SK-N-SH (cell line): ENCODE results near the gene TMOD2.

ENCODE experiments used
- JUND ChIP-seq: IDR thresholded peaks from 2 replicates; pipeline ENCODE4 v1.4.0; 2012
- MEF2A ChIP-seq: IDR thresholded peaks from 2 replicates; pipeline ENCODE4 v1.4.0; 2012; ENCODE audit warnings: low read depth, borderline replicate concordance
- TF ChIP-seq, protein P1 (sequence below): fragments of 200-600 bp; sonication (generic); IDR thresholded peaks from 2 replicates; pipeline ENCODE4 v1.6.1; 2017; ENCODE audit warnings: antibody characterized with exemption, mild to moderate bottlenecking, moderate library complexity
- TF ChIP-seq, protein P2 (sequence below): fragments of 150-350 bp; IDR thresholded peaks from 2 replicates; pipeline ENCODE4 v1.6.1; 2017; ENCODE audit warnings: antibody characterized with exemption, low read length, low read depth, borderline replicate concordance
- TF ChIP-seq, protein P3 (sequence below): IDR thresholded peaks from 2 replicates; pipeline ENCODE4; 2012

DNA sequence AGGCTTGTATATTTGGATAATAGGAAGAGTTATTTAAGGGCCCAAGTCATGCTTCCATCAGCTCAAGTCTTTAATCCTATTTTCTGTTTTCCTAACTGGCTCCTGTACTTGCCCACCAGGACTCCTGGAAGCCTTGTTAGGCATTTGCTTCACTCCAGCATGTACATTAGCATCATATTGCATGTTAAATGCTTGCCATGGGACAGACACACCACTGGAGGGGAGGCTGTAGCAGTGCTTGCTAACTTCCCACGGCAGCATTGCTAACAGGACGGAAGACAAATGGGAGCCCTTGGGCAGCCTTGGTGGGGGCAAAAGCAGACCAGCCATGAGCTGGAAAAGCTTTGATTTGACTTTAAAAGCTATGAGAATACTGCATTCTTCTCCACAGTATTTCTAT lies 6.1 kb downstream of the TMOD2 start:
- TF ChIP-seq MEF2A (no peak), JUND (no peak)
- TF ChIP-seq, protein P1, sequence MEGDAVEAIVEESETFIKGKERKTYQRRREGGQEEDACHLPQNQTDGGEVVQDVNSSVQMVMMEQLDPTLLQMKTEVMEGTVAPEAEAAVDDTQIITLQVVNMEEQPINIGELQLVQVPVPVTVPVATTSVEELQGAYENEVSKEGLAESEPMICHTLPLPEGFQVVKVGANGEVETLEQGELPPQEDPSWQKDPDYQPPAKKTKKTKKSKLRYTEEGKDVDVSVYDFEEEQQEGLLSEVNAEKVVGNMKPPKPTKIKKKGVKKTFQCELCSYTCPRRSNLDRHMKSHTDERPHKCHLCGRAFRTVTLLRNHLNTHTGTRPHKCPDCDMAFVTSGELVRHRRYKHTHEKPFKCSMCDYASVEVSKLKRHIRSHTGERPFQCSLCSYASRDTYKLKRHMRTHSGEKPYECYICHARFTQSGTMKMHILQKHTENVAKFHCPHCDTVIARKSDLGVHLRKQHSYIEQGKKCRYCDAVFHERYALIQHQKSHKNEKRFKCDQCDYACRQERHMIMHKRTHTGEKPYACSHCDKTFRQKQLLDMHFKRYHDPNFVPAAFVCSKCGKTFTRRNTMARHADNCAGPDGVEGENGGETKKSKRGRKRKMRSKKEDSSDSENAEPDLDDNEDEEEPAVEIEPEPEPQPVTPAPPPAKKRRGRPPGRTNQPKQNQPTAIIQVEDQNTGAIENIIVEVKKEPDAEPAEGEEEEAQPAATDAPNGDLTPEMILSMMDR: no peak
- TF ChIP-seq, protein P2, sequence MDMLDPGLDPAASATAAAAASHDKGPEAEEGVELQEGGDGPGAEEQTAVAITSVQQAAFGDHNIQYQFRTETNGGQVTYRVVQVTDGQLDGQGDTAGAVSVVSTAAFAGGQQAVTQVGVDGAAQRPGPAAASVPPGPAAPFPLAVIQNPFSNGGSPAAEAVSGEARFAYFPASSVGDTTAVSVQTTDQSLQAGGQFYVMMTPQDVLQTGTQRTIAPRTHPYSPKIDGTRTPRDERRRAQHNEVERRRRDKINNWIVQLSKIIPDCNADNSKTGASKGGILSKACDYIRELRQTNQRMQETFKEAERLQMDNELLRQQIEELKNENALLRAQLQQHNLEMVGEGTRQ: no peak
- TF ChIP-seq, protein P3, sequence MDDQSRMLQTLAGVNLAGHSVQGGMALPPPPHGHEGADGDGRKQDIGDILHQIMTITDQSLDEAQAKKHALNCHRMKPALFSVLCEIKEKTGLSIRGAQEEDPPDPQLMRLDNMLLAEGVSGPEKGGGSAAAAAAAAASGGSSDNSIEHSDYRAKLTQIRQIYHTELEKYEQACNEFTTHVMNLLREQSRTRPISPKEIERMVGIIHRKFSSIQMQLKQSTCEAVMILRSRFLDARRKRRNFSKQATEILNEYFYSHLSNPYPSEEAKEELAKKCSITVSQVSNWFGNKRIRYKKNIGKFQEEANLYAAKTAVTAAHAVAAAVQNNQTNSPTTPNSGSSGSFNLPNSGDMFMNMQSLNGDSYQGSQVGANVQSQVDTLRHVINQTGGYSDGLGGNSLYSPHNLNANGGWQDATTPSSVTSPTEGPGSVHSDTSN: no peak
